Thyroid gland (tissue), 4 donors: ENCODE data around the gene NCBP2L. TPM values are rescaled to one million over a fixed set of nuclear protein-coding genes. Genes with fewer than 3 reads are reported as not detected.

Experiments
- DNase-seq, 2 donors: peaks; one replicate each; pipeline ENCODE4 v3.0.0-alpha.2; 2019
- H3K27ac ChIP-seq, 3 donors: fragments of 200-600 bp; sonication (generic); 1 replicate in 2 of 3; 2 replicates in 1 of 3; pipeline ENCODE4 v1.5.1; 2016 to 2019; ENCODE audit warnings: mild to moderate bottlenecking in 1 of 3, moderate library complexity in 1 of 3
- H3K27me3 ChIP-seq: fragments of 200-600 bp; sonication (generic); one replicate; pipeline ENCODE4 v1.5.1; 2019
- H3K36me3 ChIP-seq, 2 donors: fragments of 200-600 bp; sonication (generic); one replicate each; pipeline ENCODE4 v1.5.1; 2016 to 2019
- H3K4me1 ChIP-seq, 2 donors: fragments of 200-600 bp; sonication (generic); one replicate each; pipeline ENCODE4 v1.5.1; 2017 to 2019
- H3K4me3 ChIP-seq, 3 donors: fragments of 200-600 bp; sonication (generic); replicated peaks in 1 of 3; 1 replicate in 2 of 3; 2 replicates in 1 of 3; pipeline ENCODE4 v1.5.1; 2016; ENCODE audit warnings: mild to moderate bottlenecking in 1 of 3
- H3K9me3 ChIP-seq: fragments of 200-600 bp; sonication (generic); one replicate; pipeline ENCODE4 v1.5.1; 2017
- CTCF ChIP-seq, 6 experiments: fragments of 200-600 bp in 3 of 6; fragments of 450-650 bp in 3 of 6; sonication (generic) in 3 of 6; IDR thresholded peaks; one replicate each; pipeline ENCODE4 v1.5.1; 2016 to 2019; ENCODE audit warnings: antibody characterized with exemption in 6 of 6, mild to moderate bottlenecking in 2 of 6, inconsistent platforms in 1 of 6, moderate library complexity in 1 of 6
- POLR2A ChIP-seq, 2 donors: fragments of 450-650 bp; IDR thresholded peaks; one replicate each; pipeline ENCODE4 v1.6.1; 2017; ENCODE audit warnings: antibody characterized with exemption in 2 of 2, mild to moderate bottlenecking in 2 of 2, moderate library complexity in 1 of 2
- WGBS, 2 donors: methylation state at CpG; one replicate each; pipeline ENCODE4 v1.1.5; 2017; 5-methylcytosine and 5-hydroxymethylcytosine counted together
- intact Hi-C: fragments of 100-400 bp; cut with DNase I; formaldehyde crosslinking; loops from one replicate; pipeline ENCODE4 v1.15.1; 2023
- total RNA-seq, 4 donors: library from RNA; depleted of rRNA; stranded (reverse); fragments of >200 nt; gene quantifications; one replicate each; pipeline ENCODE4 v1.2.3, GENCODE V29; 2016

The NCBP2L gene
- total RNA-seq, 4 donors from 2014 or later: not detected

- no peaks in the 10 kb centered on the region for H3K36me3 ChIP-seq
- TF ChIP-seq POLR2A (IDR thresholded peaks at IDR 0.05) (peak in 1 of 2 donors; percentile 32), CTCF (IDR thresholded peaks at IDR 0.05) (no peak)
- H3K27ac ChIP-seq: peak overlapping the region; percentile 76 to 90 (median 86)
- H3K27me3 ChIP-seq: no peaks in the 10 kb centered on the region
- peak; percentile 43 for DNase-seq
- 29 to 39% methylated on average over 9 of the region's 9 CpGs for WGBS, 2 donors
- H3K4me1 ChIP-seq: peaks cover 0 to 9% of the 10 kb centered on the region in 2 donors
- peak overlapping the region in 1 of 3 donors; percentile 38 for H3K4me3 ChIP-seq
- no peaks in the 10 kb centered on the region for H3K9me3 ChIP-seq
- intact Hi-C loops: loop anchor here (5.0 kb wide), 1 partner anchor 47 kb away; no protein-coding TSS in a partner anchor
Measured at GRCh38 chrX:107773906-107774435, 3.6 kb upstream of the NCBP2L start.

GRCh38 chrX:107775000-107775733 lies 2.4 kb upstream of the NCBP2L start:
- Histone ChIP-seq H3K27ac (peak overlapping the region; percentile 76 to 90 (median 86)), H3K4me3 (peak overlapping the region in 2 of 3 donors; percentile 11 to 38), H3K27me3 (no peaks in the 10 kb centered on the region), H3K36me3 (no peaks in the 10 kb centered on the region), H3K4me1 (peaks cover 0 to 9% of the 10 kb centered on the region in 2 donors), H3K9me3 (no peaks in the 10 kb centered on the region)
- TF ChIP-seq POLR2A (IDR thresholded peaks at IDR 0.05) (no peak), CTCF (IDR thresholded peaks at IDR 0.05) (no peak)
- 7% methylated on average over 3 of the region's 40 CpGs; no CpG with 5 or more reads in 1 of the 2 donors for WGBS, 2 donors
- peak; percentile 13 to 29 for DNase-seq
- intact Hi-C loops: loop anchor here (5.0 kb wide), 2 partner anchors 48 to 113 kb away; no protein-coding TSS in a partner anchor

GRCh38 chrX:107775734-107776511 lies 1.6 kb upstream of the NCBP2L start, which contains the start of gene TSC22D3:
TSC22D3 (minus strand) TSS chrX:107775787; CDS start chrX:107775419, 368 bp downstream.
- peak; percentile 90 for DNase-seq
- no peaks in the 10 kb centered on the region for H3K27me3 ChIP-seq
- peaks cover 0 to 9% of the 10 kb centered on the region in 2 donors for H3K4me1 ChIP-seq
- H3K36me3 ChIP-seq: no peaks in the 10 kb centered on the region
- intact Hi-C loops: loop anchor here (5.0 kb wide), 1 partner anchor 114 kb away; no protein-coding TSS in a partner anchor
- TF ChIP-seq CTCF (IDR thresholded peaks at IDR 0.05): peak in 2 of 6 experiments; percentile 8 to 30
- TF ChIP-seq POLR2A (IDR thresholded peaks at IDR 0.05): peak; percentile 1 to 90
- H3K9me3 ChIP-seq: no peaks in the 10 kb centered on the region
- peak within 1 kb of the TSS in 2 of 3 donors; percentile 11 to 38 for H3K4me3 ChIP-seq
- H3K27ac ChIP-seq: peak within 1 kb of the TSS; percentile 76 to 90 (median 86)
- 0% methylated on average over 1 to 5 of the region's 59 CpGs for WGBS, 2 donors

- TF ChIP-seq POLR2A (IDR thresholded peaks at IDR 0.05) (peak in 1 of 2 donors; percentile 47), CTCF (IDR thresholded peaks at IDR 0.05) (peak; percentile 30 to 94 (median 72))
- peaks cover 0 to 9% of the 10 kb centered on the region in 2 donors for H3K4me1 ChIP-seq
- H3K4me3 ChIP-seq: peak overlapping the region in 1 of 3 donors; percentile 38
- H3K27ac ChIP-seq: peak overlapping the region; percentile 76 to 90 (median 86)
- DNase-seq: peak; percentile 88 to 91
- no peaks in the 10 kb centered on the region for H3K27me3 ChIP-seq
- WGBS, 2 donors: 6% methylated on average over 20 of the region's 20 CpGs
- no peaks in the 10 kb centered on the region for H3K36me3 ChIP-seq
- H3K9me3 ChIP-seq: no peaks in the 10 kb centered on the region
- intact Hi-C loops: loop anchor here (5.0 kb wide), 1 partner anchor 115 kb away; no protein-coding TSS in a partner anchor
Measured at GRCh38 chrX:107776649-107777535, 641 bp upstream of the NCBP2L start.
